ENCODE results near the gene NLRP3.

The NLRP3 gene

GRCh38 chr1:247482747-247483146 is 66.8 kb downstream of the NLRP3 start:
- H3K4me1 ChIP-seq (ENCODE audit: control insufficient read depth in 5 of 5, insufficient read depth in 5 of 5, low read length in 5 of 5), result no peaks in the 10 kb centered on the region
- H3K36me3 ChIP-seq (ENCODE audit: control insufficient read depth in 5 of 5, insufficient read depth in 5 of 5, low read length in 5 of 5), result no peaks in the 10 kb centered on the region
- H3K27me3 ChIP-seq (ENCODE audit: control insufficient read depth in 5 of 5, insufficient read depth in 4 of 5, low read length in 5 of 5), result no peaks in the 10 kb centered on the region
- H3K9me3 ChIP-seq (ENCODE audit: control insufficient read depth in 5 of 5, low read length in 5 of 5), result no peaks in the 10 kb centered on the region
- H3K4me3 ChIP-seq (ENCODE audit: low read depth in 1 of 5, low read length in 5 of 5), result no peak overlapping the region
- H3K27ac ChIP-seq (ENCODE audit: low read depth, low read length), result no peak overlapping the region
- no peak overlapping the region for H3K9ac ChIP-seq (ENCODE audit: low read length in 5 of 5)

- H3K27ac ChIP-seq (ENCODE audit: low read depth, low read length), result no peak overlapping the region
- no peak overlapping the region for H3K4me3 ChIP-seq (ENCODE audit: low read depth in 1 of 5, low read length in 5 of 5)
- H3K9me3 ChIP-seq (ENCODE audit: control insufficient read depth in 5 of 5, low read length in 5 of 5), result no peaks in the 10 kb centered on the region
- H3K4me1 ChIP-seq (ENCODE audit: control insufficient read depth in 5 of 5, insufficient read depth in 5 of 5, low read length in 5 of 5), result no peaks in the 10 kb centered on the region
- no peak overlapping the region for H3K9ac ChIP-seq (ENCODE audit: low read length in 5 of 5)
- peaks cover 0 to 11% (median 8%) of the 10 kb centered on the region in 5 donors for H3K27me3 ChIP-seq (ENCODE audit: control insufficient read depth in 5 of 5, insufficient read depth in 4 of 5, low read length in 5 of 5)
- H3K36me3 ChIP-seq (ENCODE audit: control insufficient read depth in 5 of 5, insufficient read depth in 5 of 5, low read length in 5 of 5), result no peaks in the 10 kb centered on the region
These were observed 71.1 kb downstream of the NLRP3 start for GRCh38 chr1:247487057-247487456.

GRCh38 chr1:247491328-247491727 is 75.4 kb downstream of the NLRP3 start:
- H3K36me3 ChIP-seq (ENCODE audit: control insufficient read depth in 5 of 5, insufficient read depth in 5 of 5, low read length in 5 of 5), result no peaks in the 10 kb centered on the region
- H3K9me3 ChIP-seq (ENCODE audit: control insufficient read depth in 5 of 5, low read length in 5 of 5), result no peaks in the 10 kb centered on the region
- no peak overlapping the region for H3K27ac ChIP-seq (ENCODE audit: low read depth, low read length)
- peaks cover 0 to 11% (median 8%) of the 10 kb centered on the region in 5 donors for H3K27me3 ChIP-seq (ENCODE audit: control insufficient read depth in 5 of 5, insufficient read depth in 4 of 5, low read length in 5 of 5)
- no peak overlapping the region for H3K4me3 ChIP-seq (ENCODE audit: low read depth in 1 of 5, low read length in 5 of 5)
- no peaks in the 10 kb centered on the region for H3K4me1 ChIP-seq (ENCODE audit: control insufficient read depth in 5 of 5, insufficient read depth in 5 of 5, low read length in 5 of 5)
- H3K9ac ChIP-seq (ENCODE audit: low read length in 5 of 5), result no peak overlapping the region

- H3K9ac ChIP-seq (ENCODE audit: low read length in 5 of 5), result no peak overlapping the region
- no peak overlapping the region for H3K4me3 ChIP-seq (ENCODE audit: low read depth in 1 of 5, low read length in 5 of 5)
- H3K27ac ChIP-seq (ENCODE audit: low read depth, low read length), result no peak overlapping the region
- H3K27me3 ChIP-seq (ENCODE audit: control insufficient read depth in 5 of 5, insufficient read depth in 4 of 5, low read length in 5 of 5), result peaks cover 0 to 11% (median 8%) of the 10 kb centered on the region in 5 donors
- H3K4me1 ChIP-seq (ENCODE audit: control insufficient read depth in 5 of 5, insufficient read depth in 5 of 5, low read length in 5 of 5), result no peaks in the 10 kb centered on the region
- H3K36me3 ChIP-seq (ENCODE audit: control insufficient read depth in 5 of 5, insufficient read depth in 5 of 5, low read length in 5 of 5), result no peaks in the 10 kb centered on the region
- no peaks in the 10 kb centered on the region for H3K9me3 ChIP-seq (ENCODE audit: control insufficient read depth in 5 of 5, low read length in 5 of 5)
These were observed 77.1 kb downstream of the NLRP3 start for GRCh38 chr1:247493106-247493505.

GRCh38 chr1:247494767-247495166 is 78.8 kb downstream of the NLRP3 start:
- H3K27me3 ChIP-seq (ENCODE audit: control insufficient read depth in 5 of 5, insufficient read depth in 4 of 5, low read length in 5 of 5), result peaks cover 0 to 11% (median 8%) of the 10 kb centered on the region in 5 donors
- no peaks in the 10 kb centered on the region for H3K36me3 ChIP-seq (ENCODE audit: control insufficient read depth in 5 of 5, insufficient read depth in 5 of 5, low read length in 5 of 5)
- no peaks in the 10 kb centered on the region for H3K4me1 ChIP-seq (ENCODE audit: control insufficient read depth in 5 of 5, insufficient read depth in 5 of 5, low read length in 5 of 5)
- no peak overlapping the region for H3K4me3 ChIP-seq (ENCODE audit: low read depth in 1 of 5, low read length in 5 of 5)
- no peak overlapping the region for H3K27ac ChIP-seq (ENCODE audit: low read depth, low read length)
- no peaks in the 10 kb centered on the region for H3K9me3 ChIP-seq (ENCODE audit: control insufficient read depth in 5 of 5, low read length in 5 of 5)
- no peak overlapping the region for H3K9ac ChIP-seq (ENCODE audit: low read length in 5 of 5)

GRCh38 chr1:247496581-247497285 is 80.8 kb downstream of the NLRP3 start:
- H3K27ac ChIP-seq (ENCODE audit: low read depth, low read length), result no peak overlapping the region

More at GRCh38 chr1:247496581-247497285, 80.8 kb downstream of the NLRP3 start:
- H3K36me3 ChIP-seq (ENCODE audit: control insufficient read depth in 5 of 5, insufficient read depth in 5 of 5, low read length in 5 of 5), result no peaks in the 10 kb centered on the region
- H3K9me3 ChIP-seq (ENCODE audit: control insufficient read depth in 5 of 5, low read length in 5 of 5), result no peaks in the 10 kb centered on the region
- H3K4me1 ChIP-seq (ENCODE audit: control insufficient read depth in 5 of 5, insufficient read depth in 5 of 5, low read length in 5 of 5), result no peaks in the 10 kb centered on the region
- no peak overlapping the region for H3K4me3 ChIP-seq (ENCODE audit: low read depth in 1 of 5, low read length in 5 of 5)
- H3K27me3 ChIP-seq (ENCODE audit: control insufficient read depth in 5 of 5, insufficient read depth in 4 of 5, low read length in 5 of 5), result peaks cover 0 to 4% (median 1%) of the 10 kb centered on the region in 5 donors
- no peak overlapping the region for H3K9ac ChIP-seq (ENCODE audit: low read length in 5 of 5)
